Ishikawa (cell line): Measurements from ENCODE around the gene PDE4B.

Experiments
- EP300 ChIP-seq: IDR thresholded peaks from 2 replicates; pipeline ENCODE4 v1.6.1; 2012; ENCODE audit warnings: borderline replicate concordance
- FOXM1 ChIP-seq: IDR thresholded peaks from 2 replicates; pipeline ENCODE4 v1.6.1; 2012; ENCODE audit warnings: low read depth, borderline replicate concordance
- RAD21 ChIP-seq: IDR thresholded peaks from 2 replicates; pipeline ENCODE4 v1.6.1; 2012; ENCODE audit warnings: low read depth
- USF1 ChIP-seq: IDR thresholded peaks from 2 replicates; pipeline ENCODE4 v1.6.1; 2012

DNA sequence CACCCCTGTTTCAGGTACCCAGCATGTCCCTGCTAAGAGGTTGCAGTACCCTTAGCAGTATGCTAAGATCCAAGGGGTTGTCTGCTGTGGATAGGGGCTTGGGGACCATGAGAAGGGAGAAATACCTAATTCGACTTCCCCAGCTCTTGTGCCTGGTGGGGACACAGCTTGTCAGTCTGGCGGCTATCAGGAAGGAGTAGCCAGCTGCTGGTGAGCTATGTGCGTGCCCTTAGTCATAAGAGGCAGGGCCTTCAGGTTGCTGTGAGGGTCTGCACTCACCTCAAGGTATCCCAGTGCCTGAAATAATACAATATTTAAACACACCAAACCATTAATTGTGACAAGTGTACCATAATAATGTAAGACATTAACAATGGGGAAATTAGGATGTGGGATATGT, 536.2 kb downstream of the PDE4B start:
- TF ChIP-seq FOXM1 (no peak), USF1 (no peak), RAD21 (no peak), EP300 (no peak)
